Measurements from ENCODE around the gene PTPRN2. TPM values are rescaled to one million over a fixed set of nuclear protein-coding genes. Genes with fewer than 3 reads are reported as not detected.
"Not testable (repeated sequence)": the region's sequence is repeated elsewhere in the genome, so short reads cannot be mapped to it uniquely, and the experiment has no call there.

Gene PTPRN2
- polyA plus RNA-seq, 3 donors = 6.8 to 7.9 (median 7.2) TPM

DNA sequence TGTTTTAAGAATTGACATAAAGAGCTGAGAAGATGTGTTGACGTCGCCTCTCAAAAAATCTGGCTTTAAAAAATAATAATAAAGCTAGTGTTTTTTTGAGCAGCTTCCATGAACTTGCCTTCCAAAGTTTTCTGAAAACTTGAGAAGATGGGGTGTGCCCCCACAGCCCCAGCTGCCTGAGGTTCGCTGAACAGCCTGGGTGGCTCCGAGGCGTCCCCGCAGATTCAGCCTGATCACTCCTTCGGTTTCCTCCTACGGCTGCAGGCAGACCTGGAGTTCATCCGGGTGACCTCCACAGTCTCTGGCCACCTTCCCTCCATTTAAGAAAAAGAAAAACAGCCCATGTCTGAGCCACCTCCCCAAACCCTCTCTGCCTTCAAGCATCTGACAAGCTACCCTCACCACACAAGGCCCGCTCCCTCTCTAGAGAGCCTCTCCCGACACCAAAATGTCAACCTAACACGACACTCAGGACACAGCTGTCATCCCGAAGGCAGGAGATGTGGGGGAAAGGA is 177.8 kb downstream of the PTPRN2 start:
- no peak for DNase-seq (ENCODE audit: low read depth in 3 of 3, low spot score in 2 of 3)

DNA sequence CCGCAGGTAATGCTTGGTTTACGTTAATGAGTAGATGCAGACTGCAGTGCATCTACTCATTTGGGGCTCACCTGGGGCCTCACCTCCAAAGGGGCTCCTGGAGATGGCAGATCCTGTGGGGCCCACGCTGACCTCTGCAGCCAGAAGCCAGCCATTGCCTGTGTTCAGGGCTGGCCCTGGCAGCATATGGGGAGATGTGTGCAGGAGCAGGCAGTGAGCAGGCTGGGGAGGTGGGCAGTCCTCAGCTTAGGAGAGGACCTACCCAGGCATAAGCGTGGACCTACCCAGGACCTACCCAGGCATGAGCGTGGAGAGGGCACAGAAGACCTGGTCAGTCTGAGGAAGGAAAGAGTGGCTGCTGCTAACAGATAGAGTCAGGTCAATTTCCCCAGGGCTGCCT is 178.5 kb downstream of the PTPRN2 start:
- DNase-seq (ENCODE audit: low read depth in 3 of 3, low spot score in 2 of 3) = no peak

DNA sequence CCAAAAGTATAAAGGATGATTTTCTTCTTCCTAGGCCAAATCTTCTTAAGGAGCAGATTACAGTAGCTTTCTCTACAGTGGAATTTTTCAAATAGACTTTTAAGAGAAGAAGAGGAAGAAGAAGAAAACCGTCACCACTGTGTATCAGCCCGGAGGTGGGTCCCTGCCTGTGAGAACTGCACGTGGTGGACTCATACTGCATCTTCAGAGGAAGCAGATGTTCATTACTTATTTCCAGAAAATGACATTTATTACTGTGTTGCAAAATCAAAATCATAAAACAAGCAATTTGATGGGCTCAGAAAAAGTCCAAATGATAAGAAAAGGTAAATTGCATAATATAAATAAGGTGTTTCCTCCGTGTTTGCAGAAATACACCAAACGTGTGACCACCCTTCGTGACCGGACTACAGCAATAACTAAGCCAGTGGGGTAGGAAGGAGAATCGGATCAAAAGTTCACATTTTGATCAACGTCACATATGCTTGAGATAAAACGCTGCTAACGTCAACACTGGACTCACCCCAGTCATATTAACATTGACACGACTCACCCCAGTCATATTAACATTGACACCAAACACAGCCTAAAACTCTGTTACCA is 179.2 kb downstream of the PTPRN2 start:
- DNase-seq (ENCODE audit: low read depth in 3 of 3, low spot score in 2 of 3) = no peak

DNA sequence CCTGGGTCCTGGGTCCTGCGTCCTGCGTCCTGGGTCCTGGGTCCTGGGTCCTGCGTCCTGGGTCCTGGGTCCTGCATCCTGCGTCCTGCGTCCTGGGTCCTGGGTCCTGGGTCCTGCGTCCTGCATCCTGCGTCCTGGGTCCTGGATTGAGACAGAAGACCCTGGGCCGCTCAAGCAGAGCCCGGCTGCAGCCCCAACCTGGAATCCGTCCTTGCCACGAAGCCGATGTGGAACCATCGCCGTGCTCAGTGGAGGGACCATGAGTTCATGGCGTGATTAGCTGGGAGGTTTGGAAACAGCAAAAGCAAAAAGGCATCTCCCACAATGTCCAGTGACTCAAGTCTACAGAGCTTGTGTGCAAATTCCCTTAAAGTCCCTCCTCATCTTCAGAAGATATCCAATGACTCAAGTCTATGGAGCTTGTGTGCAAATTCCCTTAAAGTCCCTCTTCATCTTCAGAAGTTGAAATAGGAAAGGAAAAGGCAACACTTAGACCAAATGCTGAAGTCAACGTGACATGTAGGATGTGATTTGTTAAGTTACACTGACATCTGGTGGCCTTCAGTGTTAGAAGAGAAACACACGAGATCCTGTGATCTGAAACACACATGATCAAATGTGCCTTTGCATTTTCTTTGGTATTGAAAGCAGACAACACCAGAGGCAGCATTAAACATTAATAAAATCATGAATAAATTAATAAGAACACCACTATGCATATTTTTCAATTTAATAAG is 179.9 kb downstream of the PTPRN2 start:
- peak in 1 of 3 donors; percentile 56 for DNase-seq (ENCODE audit: low read depth in 3 of 3, low spot score in 2 of 3)

- DNase-seq (ENCODE audit: low read depth in 3 of 3, low spot score in 2 of 3) = no peak
Observed at GRCh38 chr7:158406801-158407200, 180.8 kb downstream of the PTPRN2 start.

GRCh38 chr7:158406364-158406763 is 181.3 kb downstream of the PTPRN2 start:
- no peak for DNase-seq (ENCODE audit: low read depth in 3 of 3, low spot score in 2 of 3)

DNA sequence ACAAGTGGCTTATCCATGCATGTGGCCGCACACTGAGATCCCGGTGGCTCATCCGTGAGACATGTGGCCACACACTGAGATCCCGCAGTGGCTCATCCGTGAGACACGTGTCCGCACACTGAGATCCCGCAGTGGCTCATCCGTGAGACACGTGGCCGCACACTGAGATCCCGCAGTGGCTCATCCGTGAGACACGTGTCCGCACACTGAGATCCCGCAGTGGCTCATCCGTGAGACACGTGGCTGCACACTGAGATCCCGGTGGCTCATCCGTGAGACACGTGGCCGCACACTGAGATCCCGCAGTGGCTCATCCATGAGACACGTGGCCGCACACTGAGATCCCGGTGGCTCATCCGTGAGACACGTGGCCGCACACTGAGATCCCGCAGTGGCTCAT is 181.9 kb downstream of the PTPRN2 start:
- not testable (repeated sequence) for DNase-seq (ENCODE audit: low read depth in 3 of 3, low spot score in 2 of 3)

GRCh38 chr7:158405324-158405723 is 182.3 kb downstream of the PTPRN2 start:
- DNase-seq (ENCODE audit: low read depth in 3 of 3, low spot score in 2 of 3) = no peak

DNA sequence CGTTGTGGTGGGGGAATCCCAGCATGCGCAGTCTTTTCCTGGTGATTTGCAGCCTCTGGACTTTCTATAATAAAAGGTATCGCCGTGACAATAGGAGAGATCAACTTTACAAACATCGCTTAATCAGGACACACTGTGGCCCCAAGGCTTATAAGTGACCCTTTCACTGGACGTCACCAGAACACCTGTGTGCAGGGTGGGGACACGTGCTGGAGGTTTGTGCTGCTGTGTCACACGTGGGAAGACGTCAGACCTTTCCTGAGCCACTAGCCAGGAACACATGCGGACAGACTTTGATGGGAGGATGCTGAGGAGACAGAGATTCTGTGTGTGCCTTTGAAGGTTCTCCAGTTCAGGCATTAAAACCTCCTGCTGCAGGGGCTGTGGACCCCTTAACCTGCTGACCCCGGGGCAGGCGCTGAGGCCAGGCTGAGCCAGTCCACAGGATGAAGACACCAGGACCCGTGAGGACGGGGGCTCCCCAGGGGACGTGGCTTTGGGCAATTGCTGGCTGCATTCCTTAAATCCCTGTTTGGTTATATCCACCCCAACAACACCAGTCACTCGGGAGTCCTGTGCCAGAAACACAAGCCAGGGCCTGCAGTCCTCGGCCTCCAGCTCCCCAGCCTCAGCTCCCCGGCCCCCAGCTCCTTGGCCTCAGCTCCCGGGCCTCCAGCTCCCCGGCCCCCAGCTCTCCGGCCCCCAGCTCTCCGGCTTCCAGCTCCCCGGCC is 183.4 kb downstream of the PTPRN2 start:
- no peak for DNase-seq (ENCODE audit: low read depth in 3 of 3, low spot score in 2 of 3)

- DNase-seq (ENCODE audit: low read depth in 3 of 3, low spot score in 2 of 3) = no peak
Observed at GRCh38 chr7:158403013-158403821, 184.4 kb downstream of the PTPRN2 start.

DNA sequence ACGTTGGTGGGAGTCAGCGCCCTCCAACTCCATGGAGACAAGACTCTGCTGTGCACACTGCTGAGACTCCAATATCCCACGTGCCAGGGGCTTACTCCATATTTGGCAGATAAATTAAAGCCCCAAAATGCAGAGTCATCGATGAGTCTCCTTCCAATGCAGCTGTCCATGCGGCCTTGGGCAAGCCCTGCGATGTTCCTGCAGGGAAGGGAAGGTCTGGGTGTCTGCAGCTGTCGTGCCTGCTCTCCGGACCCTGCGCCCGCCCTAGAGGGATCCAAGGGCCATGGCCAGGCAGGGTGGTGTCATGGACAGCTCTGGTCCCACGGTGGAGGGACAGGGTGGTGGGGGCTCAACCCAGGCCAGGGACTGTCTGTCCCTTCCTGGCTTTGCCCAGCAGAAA is 185.2 kb downstream of the PTPRN2 start:
- DNase-seq (ENCODE audit: low read depth in 3 of 3, low spot score in 2 of 3) = no peak

DNA sequence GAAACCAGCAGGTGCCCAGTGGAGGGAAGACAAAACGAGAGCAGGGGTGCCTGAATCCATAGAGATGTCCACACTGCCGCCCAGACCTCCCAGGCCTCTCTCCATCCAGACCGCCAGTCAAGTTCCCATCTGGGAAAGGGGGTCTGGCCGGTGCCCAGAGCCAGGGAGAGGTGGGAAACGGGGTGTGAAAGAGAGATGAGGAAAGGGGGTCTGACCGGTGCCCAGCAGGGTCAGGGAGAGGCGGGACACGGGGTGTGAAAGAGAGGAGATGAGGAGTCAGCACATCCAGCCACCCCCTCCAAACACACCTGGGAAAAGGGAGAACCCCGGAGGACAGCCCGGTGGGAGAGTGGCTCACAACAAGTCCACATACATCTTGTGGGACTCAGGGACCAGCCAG is 185.8 kb downstream of the PTPRN2 start:
- no peak for DNase-seq (ENCODE audit: low read depth in 3 of 3, low spot score in 2 of 3)

- DNase-seq (ENCODE audit: low read depth in 3 of 3, low spot score in 2 of 3) = no peak
Observed at GRCh38 chr7:158401295-158401694, 186.3 kb downstream of the PTPRN2 start.

DNA sequence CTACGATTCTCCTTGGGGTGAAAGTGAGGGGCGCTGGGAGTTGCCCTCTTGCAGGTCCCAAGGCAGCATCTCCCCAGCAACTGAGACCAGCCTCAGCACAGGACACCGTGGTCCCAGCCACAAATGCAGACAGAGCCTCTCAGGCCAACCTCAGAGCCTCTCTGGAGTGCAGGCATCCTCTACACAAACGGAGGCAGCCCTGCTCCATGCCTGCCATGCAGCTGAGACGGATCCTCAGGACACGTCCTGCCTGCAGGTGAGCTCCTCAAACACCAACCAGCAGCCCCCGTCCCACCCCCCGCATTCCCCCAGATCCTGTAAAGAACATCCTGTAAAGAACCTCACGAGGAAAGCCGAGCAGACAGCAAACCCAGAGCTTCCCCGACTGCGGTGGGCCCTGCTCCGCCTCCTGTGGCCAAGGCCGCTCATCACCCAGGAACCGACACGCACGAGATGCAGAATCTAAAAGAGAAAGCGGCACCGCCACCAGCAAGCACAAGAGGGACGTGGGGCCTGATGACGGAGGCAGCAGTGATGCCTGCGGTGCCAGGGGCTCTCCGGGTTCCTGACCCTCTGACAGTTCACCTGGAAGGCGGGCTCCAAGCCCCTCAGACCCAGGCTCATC is 186.9 kb downstream of the PTPRN2 start:
- DNase-seq (ENCODE audit: low read depth in 3 of 3, low spot score in 2 of 3) = no peak

- no peak for DNase-seq (ENCODE audit: low read depth in 3 of 3, low spot score in 2 of 3)
Observed at GRCh38 chr7:158399762-158400161, 187.9 kb downstream of the PTPRN2 start.

GRCh38 chr7:158398750-158399149 is 188.9 kb downstream of the PTPRN2 start:
- DNase-seq (ENCODE audit: low read depth in 3 of 3, low spot score in 2 of 3) = no peak

DNA sequence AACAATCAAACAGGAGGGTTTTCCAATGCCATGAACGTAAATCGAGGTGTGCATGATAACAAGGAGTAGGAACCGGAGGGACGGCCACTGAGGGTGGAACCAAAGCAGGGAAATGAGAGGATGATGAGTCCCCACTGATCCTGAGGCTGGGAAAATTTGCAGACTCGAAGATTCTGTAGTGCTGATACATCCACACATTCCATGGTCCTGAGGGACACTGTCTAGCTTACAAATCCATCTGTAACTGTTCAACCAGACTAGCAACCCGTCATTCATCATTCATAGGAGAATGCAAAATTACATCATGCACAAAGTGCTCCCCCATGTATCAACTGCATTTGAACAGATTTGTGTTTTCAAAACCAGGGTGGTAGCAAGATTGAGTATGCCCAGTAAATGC is 189.7 kb downstream of the PTPRN2 start:
- DNase-seq (ENCODE audit: low read depth in 3 of 3, low spot score in 2 of 3) = no peak

- DNase-seq (ENCODE audit: low read depth in 3 of 3, low spot score in 2 of 3) = no peak
Observed at GRCh38 chr7:158396982-158397862, 190.4 kb downstream of the PTPRN2 start.

- DNase-seq (ENCODE audit: low read depth in 3 of 3, low spot score in 2 of 3) = no peak
Observed at GRCh38 chr7:158396301-158396905, 191.2 kb downstream of the PTPRN2 start.

Data from right renal cortex interstitium (tissue), 3 donors.